Lung (tissue), 13 donors: ENCODE measurements around the gene C1QTNF7. TPM values are rescaled to one million over a fixed set of nuclear protein-coding genes. Genes with fewer than 3 reads are reported as not detected.

Experiments used
- ATAC-seq: fragments of 200-7000 bp; cut with Tn5 transposase; one replicate; pipeline ENCODE4 v1.9.1; 2020; ENCODE audit warnings: moderate number of reproducible peaks; ENCODE audit not compliant: insufficient read depth, low FRiP score
- DNase-seq, 3 donors: peaks; one replicate each; pipeline ENCODE4 v3.0.0-alpha.2; 2013 to 2017
- H3K27ac ChIP-seq, 2 donors: one replicate each; pipeline ENCODE4 v1.5.1; 2013; ENCODE audit warnings: mild to moderate bottlenecking in 2 of 2, moderate library complexity in 2 of 2, control low read depth in 1 of 2, inconsistent platforms in 1 of 2, low read depth in 1 of 2, low read length in 1 of 2
- H3K27me3 ChIP-seq, 3 donors: one replicate each; pipeline ENCODE4 v1.5.1; 2013; ENCODE audit warnings: low read length in 2 of 3; ENCODE audit not compliant: control insufficient read depth in 3 of 3, insufficient read depth in 3 of 3
- H3K36me3 ChIP-seq, 4 donors: one replicate each; pipeline ENCODE4 v1.5.1; 2013; ENCODE audit warnings: low read length in 4 of 4, mild to moderate bottlenecking in 1 of 4, moderate library complexity in 1 of 4; ENCODE audit not compliant: control insufficient read depth in 4 of 4, insufficient read depth in 4 of 4
- H3K4me1 ChIP-seq, 5 donors: one replicate each; pipeline ENCODE4 v1.5.1; 2013; ENCODE audit warnings: low read length in 5 of 5, mild to moderate bottlenecking in 2 of 5, moderate library complexity in 1 of 5; ENCODE audit not compliant: control insufficient read depth in 5 of 5, insufficient read depth in 5 of 5
- H3K4me3 ChIP-seq: one replicate; pipeline ENCODE4 v1.5.1; 2013; ENCODE audit warnings: mild to moderate bottlenecking, control low read depth, moderate library complexity
- H3K9ac ChIP-seq, 2 donors: one replicate each; pipeline ENCODE4 v1.5.1; 2013; ENCODE audit warnings: low read length in 2 of 2, control low read depth in 1 of 2; ENCODE audit not compliant: insufficient read depth in 1 of 2
- H3K9me3 ChIP-seq, 4 donors: one replicate each; pipeline ENCODE4 v1.5.1; 2013; ENCODE audit warnings: low read length in 3 of 4, mild to moderate bottlenecking in 1 of 4, moderate library complexity in 1 of 4; ENCODE audit not compliant: control insufficient read depth in 4 of 4, insufficient read depth in 3 of 4
- WGBS, 2 donors: extraction: QIAGEN DNeasy Blood & Tissue Kit; methylation state at CpG; one replicate each; pipeline ENCODE4 v1.1.7; 2013; 5-methylcytosine and 5-hydroxymethylcytosine counted together
- polyA plus RNA-seq, 2 donors: library from polyadenylated mRNA; stranded (reverse); fragments of 200-250 nt; gene quantifications; one replicate each; pipeline ENCODE4 v1.2.1, GENCODE V29; 2013
- small RNA-seq: library from RNA; depleted of rRNA; stranded (forward); fragments of <200 nt; gene quantifications from one replicate; pipeline ENCODE3, GENCODE V24; 2014; ENCODE audit warnings: low replicate concordance
- total RNA-seq, 2 donors: library from RNA; depleted of rRNA in 1 of 2; stranded (reverse); fragments of >200 nt in 1 of 2; gene quantifications; one replicate each; pipeline ENCODE4 v1.2.1, GENCODE V29; 2014 to 2021
- TF ChIP-seq, protein P1 (sequence below): IDR thresholded peaks from 2 replicates; pipeline ENCODE4 v1.5.1; 2012; ENCODE audit warnings: mild to moderate bottlenecking; ENCODE audit errors: control extremely low read depth, extremely low read depth
- donor health status: control.
- donor health status: control.
- donor health status: Bipolar disorder and iron deficiency.
- donor health status: healthy.
- donor health status: DM: yes; HTN: yes; CAD: no.

Gene C1QTNF7
- total and polyA plus RNA-seq, 4 donors: 0.38 to 10.5 (median 2.3) TPM

DNA sequence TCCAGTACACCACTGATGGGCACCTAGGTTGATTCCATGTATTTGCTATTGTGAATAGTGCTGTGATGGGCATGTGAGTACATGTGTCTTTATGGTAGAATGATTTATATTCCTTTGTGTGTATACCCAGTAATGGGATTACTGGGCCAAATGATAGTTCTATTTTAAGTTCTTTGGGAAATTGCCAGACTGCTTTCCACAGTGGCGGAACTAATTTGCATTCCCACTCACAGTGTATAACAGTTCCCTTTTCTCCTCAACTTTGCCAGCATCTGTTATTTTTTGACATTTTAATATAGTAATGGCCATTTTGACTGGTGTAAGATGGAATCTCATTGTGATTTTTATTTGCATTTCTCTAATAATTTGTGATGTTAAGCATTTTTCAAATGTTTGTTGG, 67.8 kb downstream of the C1QTNF7 start:
- no peak for ATAC-seq
- DNase-seq: no peak
- Histone ChIP-seq H3K9ac (no peak overlapping the region), H3K4me3 (no peak overlapping the region), H3K9me3 (peaks cover 0 to 3% (median 1%) of the 10 kb centered on the region in 4 donors), H3K36me3 (peaks cover 0 to 4% (median 0%) of the 10 kb centered on the region in 4 donors), H3K27me3 (no peaks in the 10 kb centered on the region), H3K4me1 (peaks cover 0 to 10% (median 0%) of the 10 kb centered on the region in 5 donors), H3K27ac (no peak overlapping the region)
- TF ChIP-seq, protein P1, sequence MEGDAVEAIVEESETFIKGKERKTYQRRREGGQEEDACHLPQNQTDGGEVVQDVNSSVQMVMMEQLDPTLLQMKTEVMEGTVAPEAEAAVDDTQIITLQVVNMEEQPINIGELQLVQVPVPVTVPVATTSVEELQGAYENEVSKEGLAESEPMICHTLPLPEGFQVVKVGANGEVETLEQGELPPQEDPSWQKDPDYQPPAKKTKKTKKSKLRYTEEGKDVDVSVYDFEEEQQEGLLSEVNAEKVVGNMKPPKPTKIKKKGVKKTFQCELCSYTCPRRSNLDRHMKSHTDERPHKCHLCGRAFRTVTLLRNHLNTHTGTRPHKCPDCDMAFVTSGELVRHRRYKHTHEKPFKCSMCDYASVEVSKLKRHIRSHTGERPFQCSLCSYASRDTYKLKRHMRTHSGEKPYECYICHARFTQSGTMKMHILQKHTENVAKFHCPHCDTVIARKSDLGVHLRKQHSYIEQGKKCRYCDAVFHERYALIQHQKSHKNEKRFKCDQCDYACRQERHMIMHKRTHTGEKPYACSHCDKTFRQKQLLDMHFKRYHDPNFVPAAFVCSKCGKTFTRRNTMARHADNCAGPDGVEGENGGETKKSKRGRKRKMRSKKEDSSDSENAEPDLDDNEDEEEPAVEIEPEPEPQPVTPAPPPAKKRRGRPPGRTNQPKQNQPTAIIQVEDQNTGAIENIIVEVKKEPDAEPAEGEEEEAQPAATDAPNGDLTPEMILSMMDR: no peak
- 85 to 94% methylated on average over 1 of the region's 1 CpG for WGBS, 2 donors

Small RNAs within 50 kb of the gene (small RNA-seq; reads per million reads assigned to genes)
- gene AC007016.1: not detected

Other genes starting within 250 kb of the C1QTNF7 start
- gene CC2D2A, start 41.8 kb downstream of the C1QTNF7 start, total RNA-seq: 10 to 100 TPM; 37.0 to 63.7 TPM
- 10 to 100 TPM in 1 of 2 donors, 1 to 10 TPM in 1; 9.2 to 12.5 TPM for gene CC2D2A, start 41.8 kb downstream of the C1QTNF7 start, polyA plus RNA-seq
- gene FBXL5, start 227.3 kb downstream of the C1QTNF7 start, total RNA-seq: 100 to 1,000 TPM in 1 of 2 donors, 10 to 100 TPM in 1; 98.4 to 138 TPM
- gene FBXL5, start 227.3 kb downstream of the C1QTNF7 start, polyA plus RNA-seq: 10 to 100 TPM; 45.9 to 77.1 TPM